Endothelial cell of umbilical vein (primary cell): ENCODE measurements around the gene RNPEPL1. TPM values are rescaled to one million over a fixed set of nuclear protein-coding genes. Genes with fewer than 3 reads are reported as not detected.

Experiments used
- BruUV-seq: library from RNA; stranded (reverse); fragments of 400-500 nt; replicated peaks from 2 replicates; lab custom pipeline; 2021; lab: Mats Ljungman, UMichigan
- CTCF ChIA-PET: fragments of 300-600, 350-600 bp; sonication (Branson Sonifier 250); formaldehyde crosslinking; loops from one replicate; lab custom pipeline; 2021; ENCODE audit warnings: antibody characterized with exemption, inconsistent platforms; lab: Charles Lee
- POLR2A ChIA-PET: fragments of 300-600, 350-600 bp; sonication (Branson Sonifier 250); formaldehyde crosslinking; loops from one replicate; lab custom pipeline; 2021; ENCODE audit warnings: antibody characterized with exemption, inconsistent platforms; lab: Charles Lee
- DNase-seq: peaks from one replicate; pipeline ENCODE4 v3.0.0-alpha.2; 2011; ENCODE audit warnings: low read depth, low spot score
- FAIRE-seq: peaks from 2 replicates; lab custom pipeline; 2011; peaks lifted over from hg19 to GRCh38; lab: Jason Lieb, UNC
- H2AFZ ChIP-seq: 2 replicates; pipeline ENCODE4 v1.6.0; 2012; ENCODE audit warnings: low read depth, low read length, control low read depth, inconsistent platforms
- H3K27ac ChIP-seq: 2 replicates; pipeline ENCODE4 v1.5.1; 2011; ENCODE audit warnings: low read depth, mild to moderate bottlenecking, control low read depth, low read length, moderate library complexity; ENCODE audit not compliant: insufficient read depth
- H3K27me3 ChIP-seq, 2 experiments: 2 replicates each; pipeline versions ENCODE4 v1.6.0 to v1.6.1; 2011; ENCODE audit warnings: low read length in 2 of 2, mixed read lengths in 1 of 2; ENCODE audit not compliant: control insufficient read depth in 2 of 2, insufficient read depth in 2 of 2
- H3K36me3 ChIP-seq, 2 experiments: 2 replicates in 1 of 2; 3 replicates in 1 of 2; pipeline ENCODE4 v1.5.1; 2011; ENCODE audit warnings: low read length in 2 of 2, mild to moderate bottlenecking in 1 of 2, moderate library complexity in 1 of 2; ENCODE audit not compliant: control insufficient read depth in 2 of 2, insufficient read depth in 2 of 2; ENCODE audit errors: extremely low read depth in 1 of 2
- H3K4me1 ChIP-seq: 3 replicates; pipeline ENCODE4 v1.5.1; 2011; ENCODE audit warnings: mild to moderate bottlenecking, low read length; ENCODE audit not compliant: control insufficient read depth, insufficient read depth; ENCODE audit errors: extremely low read depth
- H3K4me2 ChIP-seq: 2 replicates; pipeline ENCODE4 v1.6.1; 2011; ENCODE audit warnings: low read length, control low read depth, mixed read lengths; ENCODE audit not compliant: insufficient read depth
- H3K4me3 ChIP-seq, 3 experiments: fragments of 200-600 bp in 1 of 3; sonication (generic), shearing (Covaris generic) in 1 of 3; replicated peaks in 1 of 3; 2 replicates each; pipeline ENCODE4 v1.5.1; 2011 to 2016; ENCODE audit warnings: control low read depth in 3 of 3, low read length in 3 of 3, mild to moderate bottlenecking in 2 of 3, inconsistent platforms in 1 of 3, low read depth in 1 of 3, moderate library complexity in 1 of 3; ENCODE audit not compliant: insufficient read depth in 1 of 3
- H3K79me2 ChIP-seq: 2 replicates; pipeline ENCODE4 v1.6.0; 2012; ENCODE audit warnings: low read length, inconsistent platforms; ENCODE audit not compliant: control insufficient read depth, insufficient read depth
- H3K9ac ChIP-seq: replicated peaks from 2 replicates; pipeline ENCODE3; 2011; ENCODE audit warnings: low read length, control low read depth; ENCODE audit not compliant: insufficient read depth; ENCODE audit errors: extremely low read depth
- H3K9me1 ChIP-seq: replicated peaks from 3 replicates; pipeline ENCODE4 v1.6.0; 2011; ENCODE audit warnings: mild to moderate bottlenecking, low read length; ENCODE audit not compliant: control insufficient read depth, insufficient read depth; ENCODE audit errors: extremely low read depth
- H3K9me3 ChIP-seq: replicated peaks from 2 replicates; pipeline ENCODE4 v1.5.1; 2012; ENCODE audit warnings: low read length, inconsistent platforms; ENCODE audit not compliant: control insufficient read depth, insufficient read depth
- H4K20me1 ChIP-seq: replicated peaks from 2 replicates; pipeline ENCODE3; 2011; ENCODE audit warnings: mild to moderate bottlenecking, low read length; ENCODE audit not compliant: control insufficient read depth, insufficient read depth; ENCODE audit errors: extremely low read depth
- EZH2 ChIP-seq: IDR thresholded peaks from 2 replicates; pipeline ENCODE4 v1.6.1; 2012; ENCODE audit warnings: borderline replicate concordance, low read depth, mild to moderate bottlenecking, moderate library complexity, low read length, inconsistent platforms; ENCODE audit not compliant: severe bottlenecking
- GATA2 ChIP-seq: IDR thresholded peaks from 2 replicates; pipeline ENCODE4 v1.7.0; 2011; ENCODE audit warnings: low read depth, mild to moderate bottlenecking, moderate library complexity, mixed read lengths, low read length; ENCODE audit not compliant: insufficient read length, insufficient read depth
- MAX ChIP-seq: IDR thresholded peaks from 2 replicates; pipeline ENCODE4 v1.6.1; 2011; ENCODE audit not compliant: insufficient read depth, insufficient read length
- POLR2AphosphoS5 ChIP-seq: IDR thresholded peaks from 2 replicates; pipeline ENCODE4 v1.6.1; 2012; ENCODE audit warnings: low read depth, mild to moderate bottlenecking, control low read depth, low read length, moderate library complexity; ENCODE audit not compliant: insufficient read depth
- dilution Hi-C: fragments of 300-500 bp; cut with MboI; formaldehyde crosslinking; loops from one replicate; pipeline ENCODE4 v1.15.0; 2019; ENCODE audit warnings: low sequenced_read_pairs; ENCODE audit not compliant: extremely low pct_ligation_motif_present
- intact Hi-C: fragments of 100-400 bp; cut with micrococcal nuclease; formaldehyde crosslinking; loops from one replicate; pipeline ENCODE4 v1.10.0; 2022
- polyA plus RNA-seq, 4 experiments: library from polyadenylated mRNA; depleted of rRNA in 3 of 4; stranded (reverse) in 3 of 4; unstranded in 1 of 4; fragments of >200 nt; gene quantifications; 2 replicates each; pipeline versions ENCODE4 v1.2.1 to v1.2.3, GENCODE V29; 2011 to 2012; ENCODE audit warnings: missing spikeins in 1 of 4
- total RNA-seq: library from RNA; stranded (reverse); gene quantifications from 2 replicates; pipeline ENCODE4 v1.2.3, GENCODE V29; 2021
- TF ChIP-seq, protein P1 (sequence below), 2 donors: IDR thresholded peaks; 1 replicate in 1 of 2; 2 replicates in 1 of 2; pipeline ENCODE4 v1.5.1; 2011; ENCODE audit warnings: low read length in 2 of 2, mild to moderate bottlenecking in 2 of 2, moderate library complexity in 2 of 2, control low read depth in 1 of 2, inconsistent platforms in 1 of 2, low read depth in 1 of 2; ENCODE audit not compliant: insufficient read depth in 1 of 2; ENCODE audit errors: extremely low read depth in 1 of 2

The RNPEPL1 gene
- total and polyA plus RNA-seq, 2 donors (not counting 3 experiments of a cell fraction or from before 2014, with no cell fraction given), result 35.8 to 67.1 TPM

- no peaks in the 10 kb centered on the region for H3K9me3 ChIP-seq
- no peaks in the 10 kb centered on the region for H3K36me3 ChIP-seq
- FAIRE-seq, result no peak
- dilution Hi-C loops, result no loop called here
- H3K79me2 ChIP-seq, result no peaks in the 10 kb centered on the region
- no peak overlapping the region for H3K4me3 ChIP-seq
- no peak overlapping the region for H3K27ac ChIP-seq
- H3K9me1 ChIP-seq, result no peaks in the 10 kb centered on the region
- no peak overlapping the region for H3K4me2 ChIP-seq
- H3K27me3 ChIP-seq, result no peaks in the 10 kb centered on the region
- no TSS peak for BruUV-seq
- peaks cover 2% of the 10 kb centered on the region for H3K4me1 ChIP-seq
- H2AFZ ChIP-seq, result no peak overlapping the region
- ChIA-PET POLR2A (no interaction called here), CTCF (interaction anchor here (0.7 to 1.6 kb wide), 4 partner anchors 18 to 235 kb away, joined by 3 to 10 read pairs (median 4); partner anchors contain the start of gene CAPN10)
- intact Hi-C loops, result loop anchor here (1.0 to 5.0 kb wide), 2 partner anchors 39 to 307 kb away; no protein-coding TSS in a partner anchor
- TF ChIP-seq GATA2 (no peak), MAX (no peak), EZH2 (no peak), POLR2AphosphoS5 (no peak)
- TF ChIP-seq, protein P1, sequence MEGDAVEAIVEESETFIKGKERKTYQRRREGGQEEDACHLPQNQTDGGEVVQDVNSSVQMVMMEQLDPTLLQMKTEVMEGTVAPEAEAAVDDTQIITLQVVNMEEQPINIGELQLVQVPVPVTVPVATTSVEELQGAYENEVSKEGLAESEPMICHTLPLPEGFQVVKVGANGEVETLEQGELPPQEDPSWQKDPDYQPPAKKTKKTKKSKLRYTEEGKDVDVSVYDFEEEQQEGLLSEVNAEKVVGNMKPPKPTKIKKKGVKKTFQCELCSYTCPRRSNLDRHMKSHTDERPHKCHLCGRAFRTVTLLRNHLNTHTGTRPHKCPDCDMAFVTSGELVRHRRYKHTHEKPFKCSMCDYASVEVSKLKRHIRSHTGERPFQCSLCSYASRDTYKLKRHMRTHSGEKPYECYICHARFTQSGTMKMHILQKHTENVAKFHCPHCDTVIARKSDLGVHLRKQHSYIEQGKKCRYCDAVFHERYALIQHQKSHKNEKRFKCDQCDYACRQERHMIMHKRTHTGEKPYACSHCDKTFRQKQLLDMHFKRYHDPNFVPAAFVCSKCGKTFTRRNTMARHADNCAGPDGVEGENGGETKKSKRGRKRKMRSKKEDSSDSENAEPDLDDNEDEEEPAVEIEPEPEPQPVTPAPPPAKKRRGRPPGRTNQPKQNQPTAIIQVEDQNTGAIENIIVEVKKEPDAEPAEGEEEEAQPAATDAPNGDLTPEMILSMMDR (IDR thresholded peaks at IDR 0.05; ENCODE audit: extremely low read depth in 1 of 2, insufficient read depth in 1 of 2, low read depth in 1 of 2, low read length in 2 of 2), result no peak
- no peaks in the 10 kb centered on the region for H4K20me1 ChIP-seq
- DNase-seq, result no peak
- H3K9ac ChIP-seq, result no peak overlapping the region
Observed at GRCh38 chr2:240604939-240605716, 36.8 kb downstream of the RNPEPL1 start.
